Astrocyte (in vitro differentiated cells and primary cell): ENCODE data around the gene SLC45A2. TPM values are rescaled to one million over a fixed set of nuclear protein-coding genes. Genes with fewer than 3 reads are reported as not detected.
A peak's percentile ranks its signal among the peaks of the same experiment; 100 is the strongest.

Experiments used
- DNase-seq: peaks from one replicate; pipeline ENCODE4 v3.0.0-alpha.2; 2010; ENCODE audit warnings: low read depth
- FAIRE-seq: peaks from 2 replicates; lab custom pipeline; 2011; peaks lifted over from hg19 to GRCh38; lab: Jason Lieb, UNC
- H2AFZ ChIP-seq: 2 replicates; pipeline ENCODE4 v1.6.0; 2012; ENCODE audit warnings: low read depth, low read length, inconsistent platforms
- H3K27ac ChIP-seq: 2 replicates; pipeline ENCODE4 v1.5.1; 2011; ENCODE audit warnings: low read depth, low read length, inconsistent platforms
- H3K27me3 ChIP-seq: 2 replicates; pipeline ENCODE4 v1.6.0; 2011; ENCODE audit warnings: low read length, inconsistent platforms; ENCODE audit not compliant: insufficient read depth
- H3K36me3 ChIP-seq: 2 replicates; pipeline ENCODE4 v1.5.1; 2011; ENCODE audit warnings: low read length, inconsistent platforms; ENCODE audit not compliant: insufficient read depth
- H3K4me1 ChIP-seq: 2 replicates; pipeline ENCODE4 v1.5.1; 2011; ENCODE audit warnings: low read length, inconsistent platforms; ENCODE audit not compliant: insufficient read depth
- H3K4me2 ChIP-seq: 2 replicates; pipeline ENCODE4 v1.6.0; 2012; ENCODE audit warnings: low read length, inconsistent platforms
- H3K4me3 ChIP-seq: 2 replicates; pipeline ENCODE4 v1.5.1; 2011; ENCODE audit warnings: low read depth, mild to moderate bottlenecking, low read length, inconsistent platforms; ENCODE audit not compliant: insufficient read depth
- H3K79me2 ChIP-seq: 2 replicates; pipeline ENCODE4 v1.6.0; 2012; ENCODE audit warnings: mild to moderate bottlenecking, low read length, inconsistent platforms; ENCODE audit not compliant: insufficient read depth
- H3K9ac ChIP-seq: 2 replicates; pipeline ENCODE4 v1.6.0; 2012; ENCODE audit warnings: mild to moderate bottlenecking, low read length, inconsistent platforms
- H3K9me3 ChIP-seq: 2 replicates; pipeline ENCODE4 v1.5.1; 2012; ENCODE audit warnings: low read depth, mild to moderate bottlenecking, low read length, inconsistent platforms; ENCODE audit not compliant: insufficient read depth
- H4K20me1 ChIP-seq: 2 replicates; pipeline ENCODE4 v1.6.0; 2012; ENCODE audit warnings: low read length, inconsistent platforms; ENCODE audit not compliant: insufficient read depth
- H3K27ac Mint-ChIP-seq: one replicate; pipeline ENCODE4 v1.8.0; 2021; ENCODE audit warnings: mild to moderate bottlenecking, mixed read lengths; ENCODE audit not compliant: unreplicated experiment
- H3K27me3 Mint-ChIP-seq: one replicate; pipeline ENCODE4 v1.8.0; 2021; ENCODE audit warnings: low read depth, mixed read lengths; ENCODE audit not compliant: unreplicated experiment
- H3K36me3 Mint-ChIP-seq: one replicate; pipeline ENCODE4 v1.8.0; 2021; ENCODE audit warnings: low read depth, mixed read lengths; ENCODE audit not compliant: unreplicated experiment
- H3K4me1 Mint-ChIP-seq: one replicate; pipeline ENCODE4 v1.8.0; 2021; ENCODE audit warnings: low read depth, mixed read lengths; ENCODE audit not compliant: unreplicated experiment
- H3K4me3 Mint-ChIP-seq: one replicate; pipeline ENCODE4 v1.8.0; 2021; ENCODE audit warnings: mild to moderate bottlenecking, moderate library complexity, mixed read lengths; ENCODE audit not compliant: unreplicated experiment
- H3K9me3 Mint-ChIP-seq: one replicate; pipeline ENCODE4 v1.8.0; 2021; ENCODE audit warnings: mild to moderate bottlenecking, mixed read lengths; ENCODE audit not compliant: unreplicated experiment
- EZH2 ChIP-seq: IDR thresholded peaks from 2 replicates; pipeline ENCODE4 v1.6.1; 2012; ENCODE audit warnings: mild to moderate bottlenecking, low read length, inconsistent platforms; ENCODE audit not compliant: insufficient read depth
- total RNA-seq: library from RNA; stranded (reverse); gene quantifications from 2 replicates; pipeline ENCODE4 v1.2.1, GENCODE V29; 2021
- TF ChIP-seq, protein P1 (sequence below): IDR thresholded peaks from 2 replicates; pipeline ENCODE4 v1.5.1; 2011; ENCODE audit warnings: low read depth, mild to moderate bottlenecking, inconsistent platforms, low read length, moderate library complexity; ENCODE audit not compliant: insufficient read depth

The SLC45A2 gene
- total RNA-seq, 1 donor from 2014 or later: 0.98 TPM

DNA sequence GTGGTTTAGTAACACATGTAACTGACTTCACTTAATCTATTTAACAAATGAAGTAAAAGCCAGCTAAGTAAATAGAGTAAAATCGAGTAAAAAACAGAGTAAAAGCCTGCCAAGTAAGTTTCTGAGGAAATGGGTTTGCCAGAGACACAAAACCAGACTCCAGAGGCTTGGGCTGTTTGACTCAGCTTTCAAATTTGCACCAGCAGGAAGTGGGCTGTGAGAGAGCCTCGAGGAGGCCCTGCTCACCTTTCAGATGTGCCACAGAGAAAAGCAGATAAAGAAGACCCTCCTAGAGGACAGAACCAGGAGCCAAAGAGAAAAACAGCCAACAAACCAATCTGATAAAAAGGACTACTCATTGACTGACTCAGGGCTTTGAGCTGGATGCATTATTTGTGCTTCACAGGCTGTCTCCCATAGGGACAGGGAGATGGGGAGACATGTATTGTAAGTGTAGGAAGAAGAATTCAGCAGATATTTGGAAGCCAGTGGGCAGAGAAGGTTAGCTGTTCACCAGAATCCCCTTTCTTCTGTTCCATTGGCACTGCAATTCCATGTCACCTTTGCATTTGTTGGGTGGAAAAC is 37.7 kb upstream of the SLC45A2 start:
- Histone ChIP-seq H3K4me3 (no peak overlapping the region), H3K79me2 (no peaks in the 10 kb centered on the region), H4K20me1 (no peaks in the 10 kb centered on the region), H3K36me3 (no peaks in the 10 kb centered on the region), H3K4me2 (peak overlapping the region; percentile 12), H2AFZ (no peak overlapping the region), H3K9me3 (no peaks in the 10 kb centered on the region), H3K27ac (no peak overlapping the region), H3K4me1 (peaks cover 8% of the 10 kb centered on the region), H3K9ac (no peak overlapping the region), H3K27me3 (no peaks in the 10 kb centered on the region)
- FAIRE-seq: peak; percentile 79
- Mint-ChIP-seq H3K27ac (peak overlapping the region; percentile 86), H3K27me3 (no peaks in the 10 kb centered on the region), H3K36me3 (no peaks in the 10 kb centered on the region), H3K4me1 (peaks cover 17% of the 10 kb centered on the region), H3K9me3 (no peaks in the 10 kb centered on the region), H3K4me3 (peak overlapping the region; percentile 5)
- peak; percentile 85 for DNase-seq
- TF ChIP-seq, protein P1, sequence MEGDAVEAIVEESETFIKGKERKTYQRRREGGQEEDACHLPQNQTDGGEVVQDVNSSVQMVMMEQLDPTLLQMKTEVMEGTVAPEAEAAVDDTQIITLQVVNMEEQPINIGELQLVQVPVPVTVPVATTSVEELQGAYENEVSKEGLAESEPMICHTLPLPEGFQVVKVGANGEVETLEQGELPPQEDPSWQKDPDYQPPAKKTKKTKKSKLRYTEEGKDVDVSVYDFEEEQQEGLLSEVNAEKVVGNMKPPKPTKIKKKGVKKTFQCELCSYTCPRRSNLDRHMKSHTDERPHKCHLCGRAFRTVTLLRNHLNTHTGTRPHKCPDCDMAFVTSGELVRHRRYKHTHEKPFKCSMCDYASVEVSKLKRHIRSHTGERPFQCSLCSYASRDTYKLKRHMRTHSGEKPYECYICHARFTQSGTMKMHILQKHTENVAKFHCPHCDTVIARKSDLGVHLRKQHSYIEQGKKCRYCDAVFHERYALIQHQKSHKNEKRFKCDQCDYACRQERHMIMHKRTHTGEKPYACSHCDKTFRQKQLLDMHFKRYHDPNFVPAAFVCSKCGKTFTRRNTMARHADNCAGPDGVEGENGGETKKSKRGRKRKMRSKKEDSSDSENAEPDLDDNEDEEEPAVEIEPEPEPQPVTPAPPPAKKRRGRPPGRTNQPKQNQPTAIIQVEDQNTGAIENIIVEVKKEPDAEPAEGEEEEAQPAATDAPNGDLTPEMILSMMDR: no peak
- TF ChIP-seq EZH2: no peak

DNA sequence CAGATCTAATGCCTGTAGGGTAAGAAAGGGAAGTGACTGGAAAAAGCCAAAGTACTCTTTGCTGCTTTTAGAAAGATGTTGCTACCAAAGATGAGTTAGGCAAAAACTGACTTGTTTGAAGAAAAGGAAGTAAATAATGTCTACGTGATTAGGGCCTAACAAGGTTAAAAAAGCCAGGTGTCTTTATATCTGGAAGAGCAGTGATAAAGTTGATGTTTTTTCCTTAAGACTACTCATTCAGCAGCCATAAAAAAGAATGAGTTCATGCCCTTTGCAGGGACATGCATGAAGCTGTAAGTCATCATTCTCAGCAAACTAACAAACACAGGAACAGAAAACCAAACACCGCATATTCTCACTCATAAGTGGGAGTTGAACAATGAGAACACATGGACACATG is 36.8 kb upstream of the SLC45A2 start:
- TF ChIP-seq EZH2: no peak
- TF ChIP-seq, protein P1: no peak
- Histone ChIP-seq H3K9ac (no peak overlapping the region), H3K36me3 (no peaks in the 10 kb centered on the region), H3K27ac (no peak overlapping the region), H2AFZ (no peak overlapping the region), H3K4me1 (peaks cover 8% of the 10 kb centered on the region), H3K79me2 (no peaks in the 10 kb centered on the region), H4K20me1 (no peaks in the 10 kb centered on the region), H3K4me2 (no peak overlapping the region), H3K9me3 (no peaks in the 10 kb centered on the region), H3K27me3 (no peaks in the 10 kb centered on the region), H3K4me3 (no peak overlapping the region)
- peak overlapping the region; percentile 47 for H3K4me3 Mint-ChIP-seq
- H3K27ac Mint-ChIP-seq: peak overlapping the region; percentile 23
- FAIRE-seq (no peak), DNase-seq (no peak)
- no peaks in the 10 kb centered on the region for H3K36me3 Mint-ChIP-seq
- H3K9me3 Mint-ChIP-seq: no peaks in the 10 kb centered on the region
- H3K4me1 Mint-ChIP-seq: peaks cover 17% of the 10 kb centered on the region
- no peaks in the 10 kb centered on the region for H3K27me3 Mint-ChIP-seq

DNA sequence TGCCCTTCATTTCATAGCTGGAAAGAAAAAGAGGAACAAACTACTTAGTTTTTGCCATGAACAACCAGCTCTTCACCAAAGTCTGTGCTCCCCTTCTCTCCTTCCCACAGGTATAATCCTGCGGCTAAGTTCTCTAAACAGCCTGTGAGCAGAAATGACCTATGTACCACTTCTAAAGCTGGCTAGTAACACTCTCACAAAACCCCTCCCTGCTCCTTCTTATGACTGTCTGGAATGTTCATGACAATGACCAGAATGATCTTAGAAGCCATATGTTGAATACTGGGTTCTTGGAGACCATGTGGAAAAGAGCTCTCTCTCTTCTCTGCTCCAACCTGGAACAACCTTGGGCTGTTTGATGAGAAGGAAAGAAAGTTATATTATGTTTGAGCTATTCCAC is 36.2 kb upstream of the SLC45A2 start:
- Mint-ChIP-seq H3K4me1 (peaks cover 17% of the 10 kb centered on the region), H3K27ac (no peak overlapping the region), H3K27me3 (no peaks in the 10 kb centered on the region), H3K36me3 (no peaks in the 10 kb centered on the region), H3K9me3 (no peaks in the 10 kb centered on the region), H3K4me3 (no peak overlapping the region)
- no peak for TF ChIP-seq EZH2
- TF ChIP-seq, protein P1: no peak
- H3K4me2 ChIP-seq: no peak overlapping the region
- no peaks in the 10 kb centered on the region for H3K79me2 ChIP-seq
- no peaks in the 10 kb centered on the region for H3K9me3 ChIP-seq
- peaks cover 8% of the 10 kb centered on the region for H3K4me1 ChIP-seq
- H3K36me3 ChIP-seq: no peaks in the 10 kb centered on the region
- H2AFZ ChIP-seq: no peak overlapping the region
- FAIRE-seq: no peak
- no peak overlapping the region for H3K9ac ChIP-seq
- H4K20me1 ChIP-seq: no peaks in the 10 kb centered on the region
- no peak for DNase-seq
- H3K27me3 ChIP-seq: no peaks in the 10 kb centered on the region
- no peak overlapping the region for H3K4me3 ChIP-seq
- no peak overlapping the region for H3K27ac ChIP-seq
